Measurements from ENCODE around the gene FMN1.

FMN1 gene

GRCh38 chr15:32716216-32716914, 478.1 kb downstream of the FMN1 start:
- TF ChIP-seq CTCF (IDR thresholded peaks at IDR 0.05; ENCODE audit: control insufficient read depth, insufficient read depth, low read depth, low read length, missing control alignments) = no peak
- no peak overlapping the region for H3K4me3 ChIP-seq (ENCODE audit: control insufficient read depth, low read depth, low read length)
- no peak for DNase-seq (ENCODE audit: low read depth)

Measured in AG09309 (cell line).